B cell (primary cell): Measurements from ENCODE around the gene UBASH3B. TPM values are rescaled to one million over a fixed set of nuclear protein-coding genes. Genes with fewer than 3 reads are reported as not detected.

Experiments
- ATAC-seq: fragments of 200-7000 bp; cut with Tn5 transposase; one replicate; pipeline ENCODE4 v1.10.0; 2021; ENCODE audit warnings: low read depth, mild to moderate bottlenecking, moderate number of reproducible peaks, moderate library complexity
- CTCF ChIA-PET: fragments of 350-600 bp; sonication (Branson Sonifier 250); formaldehyde crosslinking; loops from one replicate; lab custom pipeline; 2021; ENCODE audit warnings: antibody characterized with exemption, inconsistent platforms; lab: Charles Lee
- POLR2A ChIA-PET: fragments of 350-600 bp; sonication (Branson Sonifier 250); formaldehyde crosslinking; loops from one replicate; lab custom pipeline; 2021; ENCODE audit warnings: antibody characterized with exemption; lab: Charles Lee
- DNase-seq: peaks from one replicate; pipeline ENCODE4 v3.0.0; 2013
- H2AFZ ChIP-seq: 2 replicates; pipeline ENCODE4 v1.6.1; 2012; ENCODE audit warnings: mild to moderate bottlenecking, low read depth, low read length; ENCODE audit not compliant: insufficient read depth, poor library complexity, severe bottlenecking
- H3K27ac ChIP-seq, 2 donors: 1 replicate in 1 of 2; 2 replicates in 1 of 2; pipeline ENCODE4 v1.5.1; 2012 to 2013; ENCODE audit warnings: low read length in 2 of 2, mild to moderate bottlenecking in 2 of 2, moderate library complexity in 1 of 2
- H3K27me3 ChIP-seq, 4 experiments: fragments of 200-600 bp in 1 of 4; sonication (generic) in 1 of 4; replicated peaks in 1 of 4; 1 replicate in 2 of 4; 2 replicates in 2 of 4; pipeline versions ENCODE4 v1.6.1 to v1.7.0; 2013 to 2016; ENCODE audit warnings: low read length in 3 of 4, mild to moderate bottlenecking in 2 of 4, mixed read lengths in 1 of 4, moderate library complexity in 1 of 4; ENCODE audit not compliant: insufficient read depth in 4 of 4, control insufficient read depth in 3 of 4; ENCODE audit errors: control extremely low read depth in 1 of 4
- H3K36me3 ChIP-seq, 2 experiments: replicated peaks in 1 of 2; 1 replicate in 1 of 2; 2 replicates in 1 of 2; pipeline versions ENCODE4 v1.6.1 to v1.7.1; 2013; ENCODE audit warnings: low read length in 1 of 2; ENCODE audit not compliant: insufficient read depth in 2 of 2, control insufficient read depth in 1 of 2; ENCODE audit errors: control extremely low read depth in 1 of 2, extremely low read depth in 1 of 2
- H3K4me1 ChIP-seq, 2 donors: fragments of 200-600 bp in 1 of 2; sonication (generic) in 1 of 2; 1 replicate in 1 of 2; 2 replicates in 1 of 2; pipeline versions ENCODE4 v1.5.1 to v1.6.1; 2013 to 2017; ENCODE audit warnings: low read length in 2 of 2; ENCODE audit not compliant: control insufficient read depth in 2 of 2, insufficient read depth in 2 of 2
- H3K4me2 ChIP-seq: replicated peaks from 2 replicates; pipeline ENCODE3; 2012; ENCODE audit warnings: mild to moderate bottlenecking, low read depth, low read length; ENCODE audit not compliant: poor library complexity, severe bottlenecking
- H3K4me3 ChIP-seq, 5 experiments: fragments of 200-600 bp in 1 of 5; sonication (generic) in 1 of 5; 1 replicate in 3 of 5; 2 replicates in 2 of 5; pipeline versions ENCODE4 v1.5.1 to v1.7.0; 2011 to 2016; ENCODE audit warnings: low read length in 4 of 5, mild to moderate bottlenecking in 4 of 5, low read depth in 2 of 5, control low read depth in 1 of 5, moderate library complexity in 1 of 5; ENCODE audit not compliant: insufficient read depth in 1 of 5; ENCODE audit errors: control extremely low read depth in 1 of 5, extremely low read depth in 1 of 5
- H3K79me2 ChIP-seq: fragments of 200-600 bp; sonication (generic); one replicate; pipeline ENCODE4 v1.6.0; 2016; ENCODE audit warnings: low read length; ENCODE audit not compliant: control insufficient read depth, insufficient read depth
- H3K9ac ChIP-seq: fragments of 200-600 bp; sonication (generic); 2 replicates; pipeline ENCODE4 v1.6.1; 2017; ENCODE audit warnings: mild to moderate bottlenecking, low read length, moderate library complexity
- H3K9me3 ChIP-seq, 3 donors: one replicate each; pipeline versions ENCODE4 v1.6.1 to v1.7.1; 2013; ENCODE audit warnings: low read length in 2 of 3; ENCODE audit not compliant: control insufficient read depth in 2 of 3, insufficient read depth in 1 of 3; ENCODE audit errors: control extremely low read depth in 1 of 3
- H4K20me1 ChIP-seq: 2 replicates; pipeline ENCODE4 v1.6.0; 2012; ENCODE audit warnings: mild to moderate bottlenecking, low read length; ENCODE audit not compliant: insufficient read depth, control insufficient read depth, poor library complexity, severe bottlenecking
- H3K27ac Mint-ChIP-seq: one replicate; pipeline ENCODE4 v1.8.0; 2021; ENCODE audit warnings: mixed read lengths
- H3K27me3 Mint-ChIP-seq: one replicate; pipeline ENCODE4 v1.8.0; 2021; ENCODE audit warnings: mixed read lengths
- H3K4me1 Mint-ChIP-seq: one replicate; pipeline ENCODE4 v1.8.0; 2021; ENCODE audit warnings: mixed read lengths
- H3K4me3 Mint-ChIP-seq: one replicate; pipeline ENCODE4 v1.8.0; 2021; ENCODE audit warnings: mixed read lengths
- H3K9me3 Mint-ChIP-seq: one replicate; pipeline ENCODE4 v1.8.0; 2022; ENCODE audit warnings: mixed read lengths; ENCODE audit not compliant: insufficient read depth
- EZH2 ChIP-seq: IDR thresholded peaks from 2 replicates; pipeline ENCODE4 v1.6.1; 2012; ENCODE audit warnings: borderline replicate concordance, low read depth, mild to moderate bottlenecking, moderate library complexity, low read length; ENCODE audit not compliant: insufficient read depth, poor library complexity, severe bottlenecking
- WGBS: methylation state at CpG from one replicate; pipeline ENCODE4 v1.1.5; 2013; ENCODE audit warnings: missing lambda C conversion rate; ENCODE audit not compliant: insufficient coverage; 5-methylcytosine and 5-hydroxymethylcytosine counted together
- intact Hi-C: fragments of 100-400 bp; cut with micrococcal nuclease; formaldehyde crosslinking; loops from one replicate; pipeline ENCODE4 v1.10.0; 2022
- polyA plus RNA-seq: library from polyadenylated mRNA; depleted of rRNA; stranded (reverse); fragments of >200 nt; gene quantifications from 2 replicates; pipeline ENCODE4 v1.2.3, GENCODE V29; 2012
- total RNA-seq, 2 donors: library from RNA; stranded (reverse); fragments of 120-200 nt in 1 of 2; gene quantifications; 1 replicate in 1 of 2; 2 replicates in 1 of 2; pipeline versions ENCODE4 v1.2.3 to v1.2.4, GENCODE V29; 2013 to 2022
- TF ChIP-seq, protein P1 (sequence below): fragments of 200-600 bp; IDR thresholded peaks from one replicate; pipeline ENCODE4 v1.8.0; 2022; ENCODE audit warnings: antibody characterized with exemption, mild to moderate bottlenecking

The UBASH3B gene
- total and polyA plus RNA-seq, 2 donors (not counting 1 experiment from before 2014, with no cell fraction given), result 2.3 to 3.6 TPM

DNA sequence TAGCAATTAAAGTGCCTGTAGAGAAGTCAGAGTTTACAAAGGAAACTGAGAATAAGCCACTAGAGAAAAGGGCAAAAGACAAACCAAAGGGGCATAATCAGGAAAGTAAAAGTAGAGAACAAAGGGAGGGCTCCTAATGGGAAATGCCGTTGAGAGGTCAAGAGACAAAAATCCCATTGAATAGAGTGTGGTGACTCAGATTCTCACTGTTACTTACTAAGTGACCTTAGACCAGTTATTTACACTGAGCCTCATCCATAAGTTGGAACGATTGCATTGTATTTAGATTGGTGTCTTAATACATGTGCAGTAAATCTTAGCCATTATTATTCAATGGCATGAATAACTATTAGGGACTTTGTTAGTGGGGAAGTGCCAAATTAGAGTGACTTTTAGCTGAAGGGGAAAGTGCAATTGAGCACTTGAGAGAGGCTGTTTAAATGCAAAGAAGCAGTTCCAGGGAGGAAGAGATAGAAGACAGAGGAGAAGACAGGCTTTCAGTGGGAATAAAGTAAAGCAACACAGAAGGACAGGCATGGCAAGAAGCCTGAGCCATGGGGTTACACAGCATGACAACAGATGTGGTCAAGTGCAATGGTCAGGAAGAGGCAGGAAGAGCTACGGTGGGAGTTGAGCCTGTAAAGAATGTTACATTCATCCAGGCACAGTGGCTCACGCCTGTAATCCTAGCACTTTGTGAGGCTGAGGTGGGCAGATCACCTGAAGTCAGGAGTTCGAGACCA lies 82.6 kb downstream of the UBASH3B start:
- ChIA-PET POLR2A (no interaction called here), CTCF (interaction anchor here (2.3 kb wide), 1 partner anchor 18 kb away, joined by 7 read pairs; no protein-coding TSS in a partner anchor)
- Histone ChIP-seq H3K36me3 (no peaks in the 10 kb centered on the region), H3K27ac (no peak overlapping the region), H3K27me3 (no peaks in the 10 kb centered on the region), H2AFZ (no peak overlapping the region), H3K9me3 (no peaks in the 10 kb centered on the region), H3K4me3 (no peak overlapping the region), H3K79me2 (peaks cover 14% of the 10 kb centered on the region), H3K4me1 (peaks cover 10 to 11% of the 10 kb centered on the region in 2 donors), H3K4me2 (no peak overlapping the region), H3K9ac (no peak overlapping the region), H4K20me1 (no peaks in the 10 kb centered on the region)
- Mint-ChIP-seq H3K9me3 (no peaks in the 10 kb centered on the region), H3K27ac (no peak overlapping the region), H3K4me1 (peaks cover 8% of the 10 kb centered on the region), H3K4me3 (no peak overlapping the region), H3K27me3 (no peaks in the 10 kb centered on the region)
- no peak for ATAC-seq
- intact Hi-C loops, result no loop called here
- DNase-seq, result no peak
- TF ChIP-seq, protein P1, sequence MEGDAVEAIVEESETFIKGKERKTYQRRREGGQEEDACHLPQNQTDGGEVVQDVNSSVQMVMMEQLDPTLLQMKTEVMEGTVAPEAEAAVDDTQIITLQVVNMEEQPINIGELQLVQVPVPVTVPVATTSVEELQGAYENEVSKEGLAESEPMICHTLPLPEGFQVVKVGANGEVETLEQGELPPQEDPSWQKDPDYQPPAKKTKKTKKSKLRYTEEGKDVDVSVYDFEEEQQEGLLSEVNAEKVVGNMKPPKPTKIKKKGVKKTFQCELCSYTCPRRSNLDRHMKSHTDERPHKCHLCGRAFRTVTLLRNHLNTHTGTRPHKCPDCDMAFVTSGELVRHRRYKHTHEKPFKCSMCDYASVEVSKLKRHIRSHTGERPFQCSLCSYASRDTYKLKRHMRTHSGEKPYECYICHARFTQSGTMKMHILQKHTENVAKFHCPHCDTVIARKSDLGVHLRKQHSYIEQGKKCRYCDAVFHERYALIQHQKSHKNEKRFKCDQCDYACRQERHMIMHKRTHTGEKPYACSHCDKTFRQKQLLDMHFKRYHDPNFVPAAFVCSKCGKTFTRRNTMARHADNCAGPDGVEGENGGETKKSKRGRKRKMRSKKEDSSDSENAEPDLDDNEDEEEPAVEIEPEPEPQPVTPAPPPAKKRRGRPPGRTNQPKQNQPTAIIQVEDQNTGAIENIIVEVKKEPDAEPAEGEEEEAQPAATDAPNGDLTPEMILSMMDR, result no peak
- TF ChIP-seq EZH2, result no peak
- WGBS, result 94% methylated on average over 3 of the region's 5 CpGs

GRCh38 chr11:122741613-122742300 lies 86.2 kb downstream of the UBASH3B start:
- no peak overlapping the region for H3K9ac ChIP-seq
- WGBS, result 85% methylated on average over 10 of the region's 12 CpGs
- Mint-ChIP-seq H3K4me1 (no peaks in the 10 kb centered on the region), H3K4me3 (no peak overlapping the region), H3K9me3 (no peaks in the 10 kb centered on the region), H3K27ac (no peak overlapping the region), H3K27me3 (no peaks in the 10 kb centered on the region)
- H3K36me3 ChIP-seq, result no peaks in the 10 kb centered on the region
- ATAC-seq, result no peak
- H3K79me2 ChIP-seq, result peaks cover 9% of the 10 kb centered on the region
- peaks cover 37 to 43% of the 10 kb centered on the region in 2 donors for H3K4me1 ChIP-seq
- no peak overlapping the region for H3K4me2 ChIP-seq
- no peak for DNase-seq
- H3K4me3 ChIP-seq, result no peak overlapping the region
- H4K20me1 ChIP-seq, result no peaks in the 10 kb centered on the region
- intact Hi-C loops, result no loop called here
- CTCF ChIA-PET, result interaction anchor here (1.9 kb wide), 1 partner anchor 13 kb away, joined by 4 read pairs; no protein-coding TSS in a partner anchor
- H2AFZ ChIP-seq, result no peak overlapping the region
- POLR2A ChIA-PET, result no interaction called here
- H3K9me3 ChIP-seq, result no peaks in the 10 kb centered on the region
- no peaks in the 10 kb centered on the region for H3K27me3 ChIP-seq
- H3K27ac ChIP-seq, result no peak overlapping the region
- TF ChIP-seq EZH2, result no peak
- TF ChIP-seq, protein P1, result no peak
